GM12891 (cell line): Measurements from ENCODE around the gene ELAC1.

ENCODE experiments used
- DNase-seq: peaks from one replicate; pipeline ENCODE4 v3.0.0; 2011; ENCODE audit warnings: low spot score; ENCODE audit not compliant: insufficient read length
- FAIRE-seq: peaks from 2 replicates; lab custom pipeline; 2011; peaks lifted over from hg19 to GRCh38; lab: Jason Lieb, UNC
- PAX5 ChIP-seq: IDR thresholded peaks from 2 replicates; pipeline ENCODE4 v1.6.1; 2011; ENCODE audit warnings: low read length, moderate library complexity, mild to moderate bottlenecking; ENCODE audit not compliant: insufficient read depth, severe bottlenecking
- POLR2A ChIP-seq: IDR thresholded peaks from 2 replicates; pipeline ENCODE4 v1.6.1; 2011; ENCODE audit warnings: low read depth, low read length, control low read depth
- POLR2AphosphoS5 ChIP-seq: IDR thresholded peaks from 2 replicates; pipeline ENCODE4 v1.6.1; 2011; ENCODE audit warnings: low read depth, low read length, control low read depth
- POU2F2 ChIP-seq: IDR thresholded peaks from 2 replicates; pipeline ENCODE4 v1.6.1; 2011; ENCODE audit warnings: low read depth, mild to moderate bottlenecking, control low read depth, low read length, moderate library complexity
- SPI1 ChIP-seq: IDR thresholded peaks from 2 replicates; pipeline ENCODE4 v1.6.1; 2011; ENCODE audit warnings: low read depth, low read length, control low read depth
- TAF1 ChIP-seq: IDR thresholded peaks from 2 replicates; pipeline ENCODE4 v1.6.1; 2011; ENCODE audit warnings: low read depth, low read length, control low read depth

ELAC1 gene

GRCh38 chr18:50973367-50974126 is 5.7 kb downstream of the ELAC1 start:
- TF ChIP-seq TAF1: no peak
- TF ChIP-seq SPI1: no peak
- no peak for TF ChIP-seq POU2F2
- TF ChIP-seq POLR2AphosphoS5: no peak
- no peak for TF ChIP-seq PAX5
- no peak for TF ChIP-seq POLR2A
- FAIRE-seq: peak; percentile 67
- no peak for DNase-seq

GRCh38 chr18:50977037-50977760 is 9.4 kb downstream of the ELAC1 start:
- DNase-seq: no peak
- TF ChIP-seq POLR2AphosphoS5 (no peak), TAF1 (no peak), SPI1 (no peak), PAX5 (no peak), POU2F2 (no peak), POLR2A (no peak)
- no peak for FAIRE-seq

- no peak for TF ChIP-seq POU2F2
- no peak for TF ChIP-seq TAF1
- TF ChIP-seq SPI1: no peak
- TF ChIP-seq POLR2A: no peak
- TF ChIP-seq PAX5: no peak
- no peak for TF ChIP-seq POLR2AphosphoS5
- FAIRE-seq: no peak
- no peak for DNase-seq
Measured at GRCh38 chr18:50981381-50981780, 13.5 kb downstream of the ELAC1 start.

- TF ChIP-seq POU2F2 (no peak), POLR2A (no peak), SPI1 (no peak), TAF1 (no peak), POLR2AphosphoS5 (no peak), PAX5 (no peak)
- no peak for DNase-seq
- peak; percentile 47 for FAIRE-seq
Measured at GRCh38 chr18:50982086-50982801, 14.4 kb downstream of the ELAC1 start.

- no peak for DNase-seq
- TF ChIP-seq POLR2AphosphoS5: no peak
- FAIRE-seq: no peak
Measured at GRCh38 chr18:50982802-50983179, 15.0 kb downstream of the ELAC1 start.

- FAIRE-seq (peak; percentile 78), DNase-seq (no peak)
- no peak for TF ChIP-seq TAF1
- TF ChIP-seq SPI1: no peak
- TF ChIP-seq POLR2A: no peak
- no peak for TF ChIP-seq PAX5
- no peak for TF ChIP-seq POU2F2
- TF ChIP-seq POLR2AphosphoS5: no peak
Measured at GRCh38 chr18:50986360-50987087, 18.7 kb downstream of the ELAC1 start.

- FAIRE-seq: no peak
- TF ChIP-seq POLR2A (no peak), SPI1 (no peak), TAF1 (no peak), POLR2AphosphoS5 (no peak), PAX5 (no peak), POU2F2 (no peak)
- DNase-seq: no peak
Measured at GRCh38 chr18:50987261-50987660, 19.4 kb downstream of the ELAC1 start.

- no peak for DNase-seq
- TF ChIP-seq SPI1: no peak
- FAIRE-seq: no peak
Measured at GRCh38 chr18:50989711-50990110, 21.9 kb downstream of the ELAC1 start.

GRCh38 chr18:50992351-50992762 is 24.5 kb downstream of the ELAC1 start:
- no peak for FAIRE-seq
- no peak for DNase-seq
- no peak for TF ChIP-seq SPI1
- no peak for TF ChIP-seq POLR2A
- TF ChIP-seq POLR2AphosphoS5: no peak
- no peak for TF ChIP-seq PAX5
- no peak for TF ChIP-seq TAF1
- no peak for TF ChIP-seq POU2F2
